ENCODE measurements around the gene ASRGL1.

The ASRGL1 gene

DNA sequence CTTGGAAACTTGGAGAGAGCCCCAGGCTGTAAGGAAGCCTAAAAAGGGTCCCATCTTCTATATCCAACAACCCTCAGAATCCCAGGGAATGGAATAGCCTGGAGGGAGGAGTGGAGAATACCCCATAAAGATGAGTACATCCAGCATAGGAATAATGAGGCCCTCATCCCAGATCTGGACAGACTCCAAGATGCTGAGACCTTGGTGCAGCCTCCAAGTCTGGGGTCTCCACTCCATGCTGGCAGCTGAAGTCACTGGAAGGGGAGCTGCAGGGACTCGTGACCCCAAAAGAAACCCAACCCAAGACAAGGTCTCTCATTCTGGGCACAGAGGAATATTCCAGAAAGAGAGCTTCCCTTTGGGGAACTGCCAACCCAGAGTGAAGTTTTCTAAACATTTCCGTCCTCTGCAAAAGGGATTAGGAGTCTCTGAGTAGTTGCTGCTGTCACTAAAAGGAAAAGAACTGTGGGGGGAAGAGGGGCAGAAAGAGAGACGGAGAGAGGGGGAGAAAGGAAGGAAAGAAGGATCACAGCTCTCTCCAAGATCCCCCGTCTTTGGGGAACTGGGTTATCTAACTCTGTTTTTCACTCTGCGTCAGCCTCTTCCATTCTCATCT is 82.2 kb downstream of the ASRGL1 start:
- FAIRE-seq, result no peak

DNA sequence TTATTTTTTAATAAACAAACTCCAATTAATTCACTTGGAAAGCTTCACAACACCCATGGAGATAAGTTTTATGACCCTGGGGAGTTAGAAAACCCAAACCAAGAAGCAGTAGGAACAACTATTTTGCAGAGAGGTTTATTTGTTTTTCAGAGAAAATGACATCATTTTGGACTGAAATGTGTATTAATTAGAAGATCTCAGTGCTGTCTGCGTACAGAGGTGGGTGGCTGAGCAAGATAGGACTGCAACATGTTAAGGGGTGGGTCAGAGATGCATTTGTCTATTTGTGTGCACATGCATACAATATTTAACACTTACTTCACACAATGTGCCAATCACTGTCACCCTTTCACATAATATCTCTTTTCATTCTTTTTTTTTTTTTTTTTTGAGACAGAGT is 82.7 kb downstream of the ASRGL1 start:
- no peak for FAIRE-seq

DNA sequence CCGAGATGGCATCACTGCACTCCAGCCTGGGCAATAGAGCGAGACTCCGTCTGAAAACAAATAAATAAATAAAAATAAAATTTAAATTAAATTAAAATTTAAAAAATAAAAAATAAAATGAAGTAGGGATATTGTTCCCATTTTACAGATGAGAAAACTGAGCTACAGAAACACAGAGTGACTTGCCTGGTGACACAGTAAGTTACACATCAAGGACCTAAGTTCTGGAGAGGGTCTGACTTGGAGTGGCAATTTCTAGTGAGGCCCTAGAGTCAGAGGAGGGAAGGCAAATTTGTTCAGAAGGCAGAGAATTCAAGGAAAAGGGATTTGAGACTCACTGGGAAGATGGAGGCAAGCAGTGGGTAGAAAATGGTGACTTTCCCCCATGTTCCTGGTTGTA is 83.6 kb downstream of the ASRGL1 start:
- FAIRE-seq, result no peak

DNA sequence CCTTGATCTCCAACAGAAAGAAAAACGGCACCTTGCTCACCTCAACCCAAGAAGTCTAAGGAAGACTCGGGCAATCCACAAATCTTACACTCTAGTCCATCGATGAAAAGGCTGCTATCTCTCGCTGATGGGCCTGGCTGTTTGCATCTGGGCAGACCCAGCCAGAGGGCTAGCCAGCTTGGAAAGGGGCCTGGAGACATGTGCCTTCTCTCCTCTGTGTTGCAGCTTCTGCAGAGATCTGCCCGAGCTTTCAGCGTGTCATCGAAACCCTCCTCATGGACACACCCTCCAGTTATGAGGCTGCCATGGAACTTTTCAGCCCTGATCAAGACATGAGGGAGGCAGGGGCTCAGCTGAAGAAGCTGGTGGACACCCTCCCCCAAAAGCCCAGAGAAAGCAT is 84.7 kb downstream of the ASRGL1 start:
- no peak for FAIRE-seq

DNA sequence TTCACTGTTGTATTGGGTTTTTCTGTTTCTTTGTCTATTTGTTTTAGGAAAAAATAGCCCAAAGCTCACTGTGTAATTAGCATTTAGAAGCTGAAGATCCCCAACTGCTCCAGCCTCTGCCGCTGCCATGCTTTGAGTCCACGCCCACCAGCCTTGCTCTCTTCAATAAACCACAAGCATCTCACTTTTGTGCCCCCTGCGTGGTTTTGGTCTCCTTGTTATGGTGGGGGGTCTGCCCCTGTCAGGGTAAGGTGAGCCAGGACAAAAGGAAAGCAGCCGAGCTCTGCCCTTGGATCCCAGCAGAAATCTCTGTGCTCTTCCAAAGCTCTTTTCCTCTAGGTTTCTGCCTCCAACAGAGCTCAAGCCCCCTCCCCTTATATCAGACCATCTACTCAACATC is 85.8 kb downstream of the ASRGL1 start:
- no peak for FAIRE-seq

DNA sequence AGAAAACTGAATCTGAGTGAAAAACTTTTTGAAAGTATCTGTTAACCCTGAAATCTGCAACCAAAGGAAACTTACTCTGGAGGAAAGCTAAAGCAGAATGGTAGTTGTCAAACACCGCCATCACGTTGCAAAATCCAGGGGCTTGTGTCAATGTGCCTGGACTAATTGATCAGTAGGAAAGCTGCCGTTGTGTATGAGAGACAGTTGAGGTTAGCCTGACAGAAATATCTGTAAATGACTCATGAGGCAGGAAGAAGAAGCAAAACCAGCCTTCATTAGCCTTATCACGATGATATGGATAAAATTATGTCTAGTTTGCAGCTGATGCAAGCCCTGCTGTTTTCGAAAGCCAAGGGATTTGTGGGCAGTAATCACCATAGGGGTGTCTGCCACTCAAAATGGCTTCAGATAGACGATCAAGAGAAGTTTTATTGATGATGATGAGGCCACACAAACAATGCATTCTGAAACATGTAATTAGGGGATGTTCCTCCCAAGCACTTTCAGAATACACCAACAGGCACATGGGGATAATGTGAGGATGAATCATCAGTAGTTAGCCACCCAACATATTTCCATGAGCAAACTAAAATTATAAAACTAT is 90.5 kb downstream of the ASRGL1 start:
- FAIRE-seq, result no peak

DNA sequence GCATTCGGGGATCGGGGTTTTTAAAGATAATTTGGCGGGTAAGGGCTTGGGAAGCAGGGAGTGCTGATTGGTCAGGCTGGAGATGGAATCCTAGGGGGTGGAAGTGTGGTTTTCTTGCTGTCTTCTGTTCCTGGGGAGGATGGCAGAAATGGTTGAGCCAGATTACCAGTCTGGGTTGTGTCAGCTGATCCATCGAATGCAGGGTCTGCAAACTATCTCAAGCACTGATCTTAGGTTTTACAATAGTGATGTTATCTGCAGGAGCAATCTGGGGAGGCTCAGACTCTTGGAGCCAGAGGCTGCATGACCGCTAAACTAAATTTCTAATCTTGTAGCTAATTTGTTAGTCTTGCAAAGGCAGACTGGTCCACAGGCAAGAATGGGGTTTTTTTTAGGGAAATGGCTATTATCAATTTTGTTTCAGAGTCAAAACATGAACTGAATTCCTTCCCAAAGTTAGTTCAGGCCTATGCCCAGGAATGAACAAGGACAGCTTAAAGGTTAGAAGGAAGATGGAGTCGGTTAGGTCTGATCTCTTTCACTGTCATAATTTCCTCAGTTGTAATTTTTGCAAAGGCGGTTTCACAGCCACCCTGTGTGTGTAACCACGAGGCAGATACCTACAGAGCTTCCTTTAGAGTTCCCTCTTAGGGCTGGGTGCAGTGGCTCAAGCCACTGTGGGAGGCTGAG is 91.8 kb downstream of the ASRGL1 start:
- no peak for FAIRE-seq

DNA sequence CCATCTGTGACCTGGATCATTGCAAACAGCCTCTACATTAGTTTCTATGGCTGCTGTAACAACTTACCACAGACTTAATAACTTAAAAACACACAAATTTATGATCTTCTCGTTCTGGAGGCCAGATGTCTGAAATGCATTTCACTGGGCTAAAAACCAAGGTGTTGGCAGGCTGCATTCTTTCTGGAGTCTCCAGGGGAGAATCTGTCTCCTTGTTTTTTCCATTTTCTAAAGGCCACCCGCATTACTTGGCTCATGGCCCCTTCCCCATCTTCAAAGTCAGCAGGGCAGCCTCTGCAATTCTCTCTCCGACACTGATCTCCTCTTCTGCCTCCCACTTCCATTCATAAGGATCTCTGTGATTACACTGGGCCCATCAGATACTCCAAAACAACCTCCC is 93.2 kb downstream of the ASRGL1 start:
- no peak for FAIRE-seq

DNA sequence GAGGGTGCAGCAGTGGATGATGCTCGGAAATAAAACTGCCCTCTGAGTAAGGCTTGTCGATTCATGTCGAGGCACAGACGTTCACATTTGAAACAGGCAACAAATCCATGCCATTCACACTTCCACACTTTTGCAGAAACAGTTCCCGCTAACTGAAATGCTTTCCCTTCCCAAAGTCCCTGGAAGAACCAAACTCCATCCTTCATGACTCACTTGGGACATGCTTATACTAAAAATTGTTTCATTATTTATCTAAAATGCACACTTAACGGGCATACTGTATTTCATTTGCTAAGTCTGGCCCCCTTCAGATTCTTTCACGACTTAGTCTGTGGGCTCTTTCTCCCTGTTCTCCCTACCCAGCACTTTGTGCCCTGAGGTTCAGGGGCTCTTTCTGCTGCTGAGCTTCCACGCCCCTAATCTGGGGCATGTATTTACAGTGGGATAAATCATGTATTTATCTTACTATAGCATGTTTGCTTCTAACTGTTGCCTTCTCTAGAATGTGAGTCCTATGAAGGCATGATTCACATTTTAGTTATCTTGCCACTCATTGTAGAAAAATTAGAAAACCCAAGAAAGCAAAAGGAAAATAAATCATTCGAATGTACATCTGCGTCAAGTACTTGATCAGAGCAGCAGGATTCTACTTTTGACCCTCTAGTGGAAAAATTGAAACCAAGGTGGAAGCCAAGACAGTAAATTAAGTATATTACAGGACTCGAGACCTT is 94.1 kb downstream of the ASRGL1 start:
- no peak for FAIRE-seq

DNA sequence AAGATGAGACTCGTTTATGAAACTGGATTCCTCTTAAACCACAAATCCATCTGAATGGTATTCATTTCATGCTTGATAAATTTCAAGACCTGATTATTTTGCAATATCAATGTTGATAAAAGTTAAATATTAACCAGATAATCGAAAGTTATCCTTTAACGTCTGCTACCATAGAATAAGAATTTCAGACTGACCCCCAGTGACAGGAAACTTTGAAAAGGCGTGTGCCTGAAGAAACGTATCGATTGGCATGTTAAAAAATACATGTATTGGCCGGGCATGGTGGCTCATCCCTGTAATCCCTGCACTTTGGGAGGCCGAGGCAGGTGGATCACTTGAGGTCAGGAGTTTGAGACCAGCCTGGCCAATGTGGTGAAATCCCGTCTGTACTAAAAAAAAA is 95.4 kb downstream of the ASRGL1 start:
- no peak for FAIRE-seq

DNA sequence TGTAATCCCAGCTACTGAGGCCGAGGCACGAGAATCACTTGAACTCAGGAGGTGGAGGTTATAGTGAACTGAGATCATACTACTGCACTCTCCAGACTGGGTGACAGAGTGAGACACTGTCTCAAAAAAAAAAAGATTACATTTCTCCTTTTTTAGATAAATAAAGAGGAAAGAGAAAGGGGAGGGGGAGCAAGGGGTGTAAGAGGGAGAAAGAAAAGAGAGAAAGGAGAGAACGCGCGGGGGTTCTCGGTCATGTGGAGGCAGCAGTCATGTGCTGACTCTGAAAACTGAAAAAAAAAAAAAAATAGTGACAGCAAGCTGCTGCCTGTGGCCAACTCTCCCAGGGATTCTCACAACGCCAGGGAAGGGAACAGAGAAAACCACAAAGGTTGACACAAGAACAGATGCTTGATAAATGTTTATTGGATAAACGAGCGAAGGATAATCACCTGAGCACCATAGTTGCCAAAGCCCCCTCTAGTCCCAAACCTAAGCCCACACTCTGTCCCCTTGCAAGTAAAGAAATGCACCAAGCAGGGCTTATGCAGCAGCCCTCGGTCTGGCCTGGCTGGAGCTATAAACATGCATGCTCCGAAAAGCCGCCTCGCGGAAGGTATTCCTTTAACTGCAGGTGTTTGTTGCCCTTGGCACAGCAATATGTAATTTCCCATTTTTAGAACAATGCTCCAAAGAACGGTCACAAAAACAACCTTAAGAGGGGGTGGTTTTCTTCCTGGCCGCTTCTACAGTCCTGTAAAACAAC is 96.1 kb downstream of the ASRGL1 start:
- FAIRE-seq, result no peak

DNA sequence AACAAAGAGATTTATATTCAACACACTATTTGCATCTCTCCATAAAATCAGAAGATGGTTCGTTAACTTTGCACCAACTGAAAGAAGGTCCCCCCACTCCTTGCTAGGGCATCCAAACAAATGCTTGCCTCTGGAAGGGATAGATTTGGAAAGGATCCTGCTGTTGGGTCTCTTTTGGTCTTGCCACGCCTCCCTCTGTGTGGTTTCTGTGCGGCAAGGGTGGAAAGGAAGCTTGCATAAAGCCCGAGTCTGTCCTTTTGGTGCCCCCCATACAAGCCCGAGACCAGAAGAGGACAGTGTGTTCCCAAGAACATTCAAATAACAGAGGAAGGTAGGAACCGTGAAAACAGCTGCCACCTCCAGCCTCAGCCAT is 96.6 kb downstream of the ASRGL1 start:
- no peak for FAIRE-seq

DNA sequence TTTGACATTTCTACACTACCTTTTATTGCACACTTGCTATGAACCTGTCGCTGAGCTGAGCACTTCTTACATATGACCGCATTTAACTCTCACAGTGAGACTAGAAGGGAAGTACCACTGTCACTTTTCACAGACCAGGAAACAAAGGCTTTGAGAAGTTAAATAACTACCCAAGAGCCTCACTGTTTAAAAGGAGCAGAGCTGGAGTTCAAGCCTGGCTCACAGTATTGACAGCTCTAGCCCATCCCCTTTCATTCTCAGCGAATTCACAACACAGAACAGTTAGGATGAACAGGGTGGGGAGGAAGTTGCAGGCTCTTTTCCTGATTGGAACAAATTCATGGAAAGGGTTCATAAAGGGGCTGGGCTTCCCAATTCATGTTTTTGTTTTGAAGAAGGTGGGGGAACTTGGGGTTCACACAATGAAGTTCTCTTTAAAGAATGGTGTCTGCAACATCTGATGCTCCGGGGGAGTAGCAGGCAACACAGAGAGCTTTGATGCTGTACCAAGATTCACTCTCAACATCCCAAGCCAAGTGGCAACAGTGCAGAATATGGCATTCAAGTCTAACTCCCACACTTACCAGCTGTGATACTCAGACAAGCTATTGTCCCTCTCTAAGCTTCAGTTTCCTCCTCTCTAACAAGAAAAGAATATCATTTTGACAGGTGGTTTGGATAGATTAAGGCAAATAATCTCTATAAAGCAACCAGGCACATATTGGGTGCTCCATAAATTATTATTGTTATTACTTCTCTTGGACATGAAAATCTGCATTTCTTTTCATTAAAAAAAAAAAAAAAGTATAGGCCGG is 98.8 kb downstream of the ASRGL1 start:
- FAIRE-seq, result no peak

DNA sequence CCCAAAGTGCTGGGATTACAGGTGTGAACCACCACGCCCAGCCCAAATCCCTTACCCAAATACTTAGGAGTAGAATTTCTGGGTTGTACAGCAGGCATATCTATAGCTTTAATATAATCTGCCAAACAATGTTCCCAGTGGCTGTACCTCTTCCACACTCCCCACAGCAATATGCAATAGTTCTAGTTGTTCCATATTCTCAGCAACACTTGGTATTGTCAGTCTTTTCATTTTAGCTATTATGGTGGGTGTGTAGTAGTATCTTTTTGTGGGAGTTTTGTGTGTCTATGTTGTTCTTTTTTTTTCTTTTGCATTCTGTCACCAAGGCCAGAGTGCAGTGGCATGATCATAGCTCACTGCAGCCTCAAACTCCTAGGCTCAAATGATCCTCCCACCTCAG is 100.4 kb downstream of the ASRGL1 start:
- no peak for FAIRE-seq

DNA sequence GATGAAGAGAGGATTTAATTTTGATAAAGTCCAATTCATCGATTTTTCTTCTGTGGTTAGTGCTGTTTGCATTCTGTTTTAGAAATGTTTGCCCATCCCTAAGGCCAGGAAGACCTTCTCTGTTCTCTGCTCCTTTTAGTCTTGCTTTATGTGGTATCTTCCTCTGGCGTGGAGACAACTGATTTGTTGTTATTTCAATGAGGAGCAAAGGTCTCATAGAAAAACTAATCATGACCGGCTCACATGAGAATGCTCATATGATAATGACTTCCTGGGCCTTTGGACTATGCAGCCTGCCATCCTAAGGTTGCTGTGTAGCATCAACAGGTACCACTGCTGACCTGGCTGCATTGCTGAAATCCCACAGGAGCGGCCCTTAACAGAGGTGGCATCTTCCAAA is 101.4 kb downstream of the ASRGL1 start:
- no peak for FAIRE-seq

DNA sequence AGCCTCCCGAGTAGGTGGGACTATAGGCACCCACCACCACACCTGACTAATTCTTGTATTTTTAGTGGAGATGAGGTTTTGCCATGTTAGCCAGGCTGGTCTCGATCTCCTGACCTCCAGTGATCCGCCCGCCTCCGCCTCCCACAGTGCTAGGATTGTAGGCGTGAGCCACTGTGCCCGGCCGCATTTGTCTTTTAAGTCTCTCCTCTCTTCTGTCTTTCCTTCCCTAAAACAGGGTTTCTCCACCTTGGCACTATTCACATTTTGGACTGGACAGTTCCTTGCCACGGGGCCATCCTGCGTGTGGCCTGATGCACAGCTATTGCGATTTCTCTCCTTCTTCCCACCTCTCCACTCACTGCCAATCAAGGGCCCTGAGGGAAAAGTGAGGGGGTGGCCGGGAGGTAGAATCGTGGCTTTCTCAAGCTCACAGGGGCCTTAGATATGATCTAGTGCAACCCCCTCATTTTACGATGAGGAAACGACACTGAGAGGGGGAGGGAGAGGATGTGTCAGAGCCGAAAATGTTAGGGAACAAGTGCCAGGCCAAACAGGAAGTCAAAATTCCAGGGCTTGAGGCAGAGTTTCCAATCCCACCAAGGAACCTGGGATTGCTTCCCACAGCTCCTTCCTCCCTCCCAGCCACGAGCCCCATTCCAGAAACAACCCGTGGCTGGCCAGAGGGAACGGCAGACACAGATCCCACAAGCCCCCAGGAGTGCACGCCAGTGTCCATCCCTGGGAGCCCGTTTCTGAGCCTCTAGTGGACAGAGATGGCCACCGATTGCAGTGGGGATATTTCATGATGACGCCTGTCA is 102.7 kb downstream of the ASRGL1 start:
- FAIRE-seq, result no peak
